HFFc6 (cell line): Measurements from ENCODE around the gene RBFOX1. TPM values are rescaled to one million over a fixed set of nuclear protein-coding genes. Genes with fewer than 3 reads are reported as not detected.

Experiments
- DNase-seq: peaks from one replicate; pipeline ENCODE4 v3.0.0-alpha.2; 2018
- H3K27ac Mint-ChIP-seq: 2 replicates; pipeline ENCODE4 v1.8.0; 2020; ENCODE audit warnings: mild to moderate bottlenecking, mixed read lengths
- H3K27me3 Mint-ChIP-seq: 2 replicates; pipeline ENCODE4 v1.8.0; 2021; ENCODE audit warnings: mild to moderate bottlenecking, moderate library complexity, mixed read lengths; ENCODE audit not compliant: insufficient read depth
- H3K36me3 Mint-ChIP-seq: 2 replicates; pipeline ENCODE4 v1.8.0; 2021; ENCODE audit warnings: low read depth, mixed read lengths
- H3K4me1 Mint-ChIP-seq: 2 replicates; pipeline ENCODE4 v1.8.0; 2020; ENCODE audit warnings: low read depth, mixed read lengths
- H3K4me3 Mint-ChIP-seq: 2 replicates; pipeline ENCODE4 v1.8.0; 2020; ENCODE audit warnings: mild to moderate bottlenecking, moderate library complexity, mixed read lengths
- H3K9me3 Mint-ChIP-seq: 2 replicates; pipeline ENCODE4 v1.8.0; 2020; ENCODE audit warnings: mild to moderate bottlenecking, mixed read lengths
- total RNA-seq, 6 experiments: library from RNA; stranded (reverse); fragmentation: NEBNext Ultra II Directional; extraction: Animal tissue kit (Norgen Biotek cat#: 25700); gene quantifications; 2 replicates in 1 of 6; 3 replicates in 5 of 6; pipeline ENCODE4 v1.2.3, GENCODE V29; 2021
- TF ChIP-seq, protein P1 (sequence below): fragments of 200-600 bp; sonication (generic); IDR thresholded peaks from 2 replicates; pipeline ENCODE4 v1.5.0; 2021; ENCODE audit warnings: antibody characterized with exemption, mild to moderate bottlenecking

RBFOX1 gene
- total RNA-seq, 6 experiments from 2014 or later: not detected

GRCh38 chr16:7680296-7680695 is 347.7 kb downstream of the RBFOX1 start:
- no peak overlapping the region for H3K27ac Mint-ChIP-seq
- DNase-seq: no peak
- peaks cover 5% of the 10 kb centered on the region; the same call in 1 of the 2 replicates for H3K36me3 Mint-ChIP-seq
- H3K27me3 Mint-ChIP-seq: no peaks in the 10 kb centered on the region
- TF ChIP-seq, protein P1, sequence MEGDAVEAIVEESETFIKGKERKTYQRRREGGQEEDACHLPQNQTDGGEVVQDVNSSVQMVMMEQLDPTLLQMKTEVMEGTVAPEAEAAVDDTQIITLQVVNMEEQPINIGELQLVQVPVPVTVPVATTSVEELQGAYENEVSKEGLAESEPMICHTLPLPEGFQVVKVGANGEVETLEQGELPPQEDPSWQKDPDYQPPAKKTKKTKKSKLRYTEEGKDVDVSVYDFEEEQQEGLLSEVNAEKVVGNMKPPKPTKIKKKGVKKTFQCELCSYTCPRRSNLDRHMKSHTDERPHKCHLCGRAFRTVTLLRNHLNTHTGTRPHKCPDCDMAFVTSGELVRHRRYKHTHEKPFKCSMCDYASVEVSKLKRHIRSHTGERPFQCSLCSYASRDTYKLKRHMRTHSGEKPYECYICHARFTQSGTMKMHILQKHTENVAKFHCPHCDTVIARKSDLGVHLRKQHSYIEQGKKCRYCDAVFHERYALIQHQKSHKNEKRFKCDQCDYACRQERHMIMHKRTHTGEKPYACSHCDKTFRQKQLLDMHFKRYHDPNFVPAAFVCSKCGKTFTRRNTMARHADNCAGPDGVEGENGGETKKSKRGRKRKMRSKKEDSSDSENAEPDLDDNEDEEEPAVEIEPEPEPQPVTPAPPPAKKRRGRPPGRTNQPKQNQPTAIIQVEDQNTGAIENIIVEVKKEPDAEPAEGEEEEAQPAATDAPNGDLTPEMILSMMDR: no peak
- H3K9me3 Mint-ChIP-seq: peaks cover 36% of the 10 kb centered on the region
- H3K4me3 Mint-ChIP-seq: no peak overlapping the region
- H3K4me1 Mint-ChIP-seq: no peaks in the 10 kb centered on the region

DNA sequence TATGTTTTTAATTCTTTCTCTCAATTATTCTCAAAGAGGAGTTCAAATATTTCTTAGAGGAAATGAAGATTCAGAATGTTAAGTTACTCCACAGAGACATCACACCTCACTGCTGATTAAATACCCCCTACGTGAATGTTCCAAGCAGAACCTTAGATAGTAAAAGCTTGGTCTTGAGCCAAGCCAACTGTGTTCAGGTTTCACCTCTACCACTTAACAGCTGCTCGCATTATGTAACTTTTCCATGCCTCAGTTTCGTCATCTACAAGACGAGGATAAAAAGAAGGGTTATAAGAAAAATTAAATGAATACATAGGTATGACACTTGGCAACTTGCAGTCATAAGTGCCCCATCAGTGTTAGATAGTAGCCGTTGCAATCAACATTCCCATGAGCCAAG is 356.2 kb downstream of the RBFOX1 start:
- Mint-ChIP-seq H3K27me3 (peaks cover 1% of the 10 kb centered on the region; the same call in 1 of the 2 replicates), H3K4me1 (no peaks in the 10 kb centered on the region), H3K4me3 (no peak overlapping the region), H3K9me3 (peaks cover 53% of the 10 kb centered on the region), H3K27ac (no peak overlapping the region), H3K36me3 (no peaks in the 10 kb centered on the region)
- no peak for DNase-seq
- TF ChIP-seq, protein P1: no peak

DNA sequence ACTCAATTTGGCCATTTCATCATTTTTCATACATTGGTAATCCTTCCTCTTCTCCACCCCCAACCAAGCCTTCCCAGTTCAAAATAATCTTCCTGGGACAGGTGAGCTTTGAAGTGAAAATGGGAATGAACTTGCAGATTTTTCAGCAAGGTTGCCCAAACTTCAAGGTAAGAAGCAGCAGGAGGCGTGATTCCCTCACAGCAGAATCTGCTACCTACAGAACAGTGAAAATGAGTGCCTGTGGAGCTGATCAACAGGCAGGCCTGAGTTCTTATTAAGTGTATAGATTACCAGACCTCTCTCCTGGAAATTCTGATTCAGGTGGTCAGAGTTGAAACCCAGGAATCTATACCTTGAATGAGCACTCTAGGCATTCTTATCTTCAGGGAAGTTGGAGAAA is 356.6 kb downstream of the RBFOX1 start:
- peaks cover 1% of the 10 kb centered on the region; the same call in 1 of the 2 replicates for H3K27me3 Mint-ChIP-seq
- no peaks in the 10 kb centered on the region for H3K4me1 Mint-ChIP-seq
- H3K27ac Mint-ChIP-seq: no peak overlapping the region
- TF ChIP-seq, protein P1: no peak
- H3K36me3 Mint-ChIP-seq: no peaks in the 10 kb centered on the region
- H3K9me3 Mint-ChIP-seq: peaks cover 53% of the 10 kb centered on the region
- H3K4me3 Mint-ChIP-seq: no peak overlapping the region
- DNase-seq: no peak

GRCh38 chr16:7691533-7691932 is 358.9 kb downstream of the RBFOX1 start:
- DNase-seq: no peak
- Mint-ChIP-seq H3K4me3 (no peak overlapping the region), H3K4me1 (no peaks in the 10 kb centered on the region), H3K27ac (no peak overlapping the region), H3K9me3 (peaks cover 50% of the 10 kb centered on the region), H3K36me3 (no peaks in the 10 kb centered on the region), H3K27me3 (peaks cover 1% of the 10 kb centered on the region; the same call in 1 of the 2 replicates)
- TF ChIP-seq, protein P1: no peak

GRCh38 chr16:7703672-7704071 is 371.0 kb downstream of the RBFOX1 start:
- no peaks in the 10 kb centered on the region; the same call in 1 of the 2 replicates for H3K27me3 Mint-ChIP-seq
- H3K9me3 Mint-ChIP-seq: peaks cover 64% of the 10 kb centered on the region
- no peak for DNase-seq
- no peak overlapping the region for H3K27ac Mint-ChIP-seq
- H3K4me1 Mint-ChIP-seq: no peaks in the 10 kb centered on the region
- H3K4me3 Mint-ChIP-seq: no peak overlapping the region
- peaks cover 4% of the 10 kb centered on the region; the same call in 1 of the 2 replicates for H3K36me3 Mint-ChIP-seq
- TF ChIP-seq, protein P1: no peak

- TF ChIP-seq, protein P1: no peak
- Mint-ChIP-seq H3K9me3 (peaks cover 64% of the 10 kb centered on the region), H3K27ac (no peak overlapping the region), H3K27me3 (peaks cover 2% of the 10 kb centered on the region), H3K4me3 (no peak overlapping the region), H3K4me1 (no peaks in the 10 kb centered on the region), H3K36me3 (peaks cover 4% of the 10 kb centered on the region; the same call in 1 of the 2 replicates)
- no peak for DNase-seq
These were observed 373.2 kb downstream of the RBFOX1 start for GRCh38 chr16:7705885-7706284.
